HepG2 (cell line): ENCODE measurements around the gene SSNA1. TPM values are rescaled to one million over a fixed set of nuclear protein-coding genes. Genes with fewer than 3 reads are reported as not detected.

Source experiments
- ARHGAP35 ChIP-seq: sonication (generic); formaldehyde crosslinking; IDR thresholded peaks from 2 replicates; pipeline ENCODE4 v1.9.0; 2022; ENCODE audit warnings: mild to moderate bottlenecking, inconsistent platforms, moderate library complexity, missing genetic modification reagents, borderline replicate concordance
- DMAP1 ChIP-seq: IDR thresholded peaks from 2 replicates; pipeline ENCODE4 v1.6.1; 2016
- ERF ChIP-seq: IDR thresholded peaks from 2 replicates; pipeline ENCODE4 v1.6.1; 2018; ENCODE audit warnings: missing biosample characterization, missing genetic modification reagents
- HNRNPK ChIP-seq: fragments of 200-400 bp; formaldehyde crosslinking; IDR thresholded peaks from 2 replicates; pipeline ENCODE4 v1.6.1; 2018; ENCODE audit warnings: low read length, low read depth, moderate library complexity, mild to moderate bottlenecking; ENCODE audit not compliant: poor library complexity, severe bottlenecking
- KDM2A ChIP-seq: sonication (generic); formaldehyde crosslinking; IDR thresholded peaks from 2 replicates; pipeline ENCODE4 v1.4.0; 2020; ENCODE audit warnings: low read depth, missing genetic modification reagents, borderline replicate concordance
- TSC22D2 ChIP-seq: sonication (generic); formaldehyde crosslinking; IDR thresholded peaks from 2 replicates; pipeline ENCODE4 v1.5.1; 2020; ENCODE audit warnings: missing genetic modification reagents, mild to moderate bottlenecking, borderline replicate concordance
- ZBTB21 ChIP-seq: sonication (generic); formaldehyde crosslinking; IDR thresholded peaks from 2 replicates; pipeline ENCODE4 v1.4.0; 2020; ENCODE audit warnings: missing genetic modification reagents
- ZFX ChIP-seq: sonication (generic); formaldehyde crosslinking; IDR thresholded peaks from 2 replicates; pipeline ENCODE4 v1.4.0; 2020; ENCODE audit warnings: mild to moderate bottlenecking, low read depth, missing genetic modification reagents, moderate library complexity
- ZMYM3 ChIP-seq: sonication (generic); formaldehyde crosslinking; IDR thresholded peaks from 2 replicates; pipeline ENCODE4 v1.5.1; 2020; ENCODE audit warnings: mild to moderate bottlenecking, missing genetic modification reagents
- ZNF17 ChIP-seq: sonication (generic); formaldehyde crosslinking; IDR thresholded peaks from 2 replicates; pipeline ENCODE4 v1.5.0; 2020; ENCODE audit warnings: mild to moderate bottlenecking, missing genetic modification reagents
- ZNF343 ChIP-seq: sonication (generic); formaldehyde crosslinking; IDR thresholded peaks from 2 replicates; pipeline ENCODE4 v1.4.0; 2020; ENCODE audit warnings: mild to moderate bottlenecking, missing genetic modification reagents
- ZNF367 ChIP-seq: sonication (generic); formaldehyde crosslinking; IDR thresholded peaks from 2 replicates; pipeline ENCODE4 v1.4.0; 2020; ENCODE audit warnings: missing genetic modification reagents, borderline replicate concordance
- ZNF576 ChIP-seq: sonication (generic); formaldehyde crosslinking; IDR thresholded peaks from 2 replicates; pipeline ENCODE4 v1.4.0; 2020; ENCODE audit warnings: mild to moderate bottlenecking, missing genetic modification reagents
- ZNF782 ChIP-seq: sonication (generic); formaldehyde crosslinking; IDR thresholded peaks from 2 replicates; pipeline ENCODE4 v1.4.0; 2020; ENCODE audit warnings: missing genetic modification reagents, mild to moderate bottlenecking, borderline replicate concordance
- ZNF841 ChIP-seq: sonication (generic); formaldehyde crosslinking; IDR thresholded peaks from 2 replicates; pipeline ENCODE4 v1.8.1; 2023; ENCODE audit warnings: missing genetic modification reagents, borderline replicate concordance
- ZSCAN20 ChIP-seq: sonication (generic); formaldehyde crosslinking; IDR thresholded peaks from 2 replicates; pipeline ENCODE4 v1.4.0; 2020; ENCODE audit warnings: missing genetic modification reagents, mild to moderate bottlenecking, borderline replicate concordance
- polyA plus RNA-seq, 8 experiments: library from polyadenylated mRNA; depleted of rRNA in 3 of 8; stranded (reverse) in 7 of 8; unstranded in 1 of 8; fragments of >200 nt; fragmentation: Illumina TruSeq in 4 of 8; extraction: Trizol in 4 of 8; gene quantifications; 2 replicates each; pipeline versions ENCODE4 v1.2.1 to v1.2.3, GENCODE V29; 2011 to 2016; ENCODE audit warnings: low read depth in 4 of 8, missing spikeins in 1 of 8, mixed read lengths in 1 of 8; ENCODE audit not compliant: insufficient read depth in 1 of 8
- total RNA-seq, 5 experiments: library from RNA; depleted of rRNA; stranded (reverse); fragments of >200 nt; fragmentation: Illumina TruSeq; extraction: Trizol; gene quantifications; 2 replicates each; pipeline ENCODE4 v1.2.3, GENCODE V29; 2016; ENCODE audit warnings: low read depth in 1 of 5
- TF ChIP-seq, protein P1 (sequence below): sonication (generic); formaldehyde crosslinking; IDR thresholded peaks from 2 replicates; pipeline ENCODE4 v1.8.0; 2022; ENCODE audit warnings: mild to moderate bottlenecking, missing genetic modification reagents; ENCODE audit not compliant: insufficient replicate concordance
- TF ChIP-seq, protein P2 (sequence below): IDR thresholded peaks from 2 replicates; pipeline ENCODE4 v1.6.1; 2018; ENCODE audit warnings: missing genetic modification reagents, mild to moderate bottlenecking, missing compliant biosample characterization
- TF ChIP-seq, protein P3 (sequence below): sonication (generic); formaldehyde crosslinking; IDR thresholded peaks from 2 replicates; pipeline ENCODE4 v1.4.0; 2020; ENCODE audit warnings: missing genetic modification reagents, borderline replicate concordance
- TF ChIP-seq, protein P4 (sequence below): sonication (generic); formaldehyde crosslinking; IDR thresholded peaks from 2 replicates; pipeline ENCODE4 v1.4.0; 2020; ENCODE audit warnings: missing genetic modification reagents, mild to moderate bottlenecking, borderline replicate concordance
- TF ChIP-seq, protein P5 (sequence below): fragments of 450-650 bp; IDR thresholded peaks from 2 replicates; pipeline ENCODE4 v1.6.1; 2016

Gene SSNA1
- total and polyA plus RNA-seq, 2 of the 13 experiments (the other 11 are each of a cell fraction or from before 2014, with no cell fraction given): 35.9 to 49.4 TPM

DNA sequence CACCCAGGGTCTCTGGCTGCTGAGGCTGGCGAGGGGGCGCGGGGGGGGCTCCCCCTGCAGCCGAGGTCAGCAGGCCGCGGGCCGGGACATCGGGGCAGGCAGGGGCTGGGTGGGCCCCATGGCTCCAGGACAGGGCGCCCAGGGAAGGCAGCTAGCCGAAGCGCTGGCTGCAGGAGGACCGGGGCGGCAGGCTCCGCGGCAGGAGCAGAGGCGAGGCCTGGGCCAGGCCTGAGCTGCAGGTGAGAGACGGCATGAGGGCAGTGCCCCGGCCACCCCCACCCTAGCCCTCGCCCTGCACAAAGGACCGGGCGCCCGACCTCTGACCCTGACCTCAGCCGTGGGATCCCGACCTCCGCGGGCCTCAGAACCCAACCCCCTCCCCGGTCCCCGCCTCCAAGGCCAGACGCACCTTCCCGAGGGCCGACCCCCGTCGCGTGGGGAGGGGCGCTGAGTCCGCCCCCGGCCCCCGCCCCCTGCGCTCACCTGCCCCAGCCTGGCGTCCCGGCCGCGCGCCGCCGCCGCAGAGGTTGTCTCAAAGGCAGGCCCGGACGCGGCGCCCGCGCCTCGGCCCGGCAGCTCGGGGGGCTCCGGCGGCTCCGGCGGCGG, 33.1 kb downstream of the SSNA1 start (continued):
- no peak for TF ChIP-seq ZNF343 (CRISPR knock-in tag)
- TF ChIP-seq, protein P1, sequence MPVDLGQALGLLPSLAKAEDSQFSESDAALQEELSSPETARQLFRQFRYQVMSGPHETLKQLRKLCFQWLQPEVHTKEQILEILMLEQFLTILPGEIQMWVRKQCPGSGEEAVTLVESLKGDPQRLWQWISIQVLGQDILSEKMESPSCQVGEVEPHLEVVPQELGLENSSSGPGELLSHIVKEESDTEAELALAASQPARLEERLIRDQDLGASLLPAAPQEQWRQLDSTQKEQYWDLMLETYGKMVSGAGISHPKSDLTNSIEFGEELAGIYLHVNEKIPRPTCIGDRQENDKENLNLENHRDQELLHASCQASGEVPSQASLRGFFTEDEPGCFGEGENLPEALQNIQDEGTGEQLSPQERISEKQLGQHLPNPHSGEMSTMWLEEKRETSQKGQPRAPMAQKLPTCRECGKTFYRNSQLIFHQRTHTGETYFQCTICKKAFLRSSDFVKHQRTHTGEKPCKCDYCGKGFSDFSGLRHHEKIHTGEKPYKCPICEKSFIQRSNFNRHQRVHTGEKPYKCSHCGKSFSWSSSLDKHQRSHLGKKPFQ (CRISPR knock-in tag): no peak
- no peak; the same call in 1 of the 2 replicates for TF ChIP-seq KDM2A
- no peak for TF ChIP-seq ZMYM3
- no peak for TF ChIP-seq ARHGAP35 (CRISPR knock-in tag)
- TF ChIP-seq TSC22D2 (CRISPR knock-in tag): no peak
- TF ChIP-seq ZSCAN20: no peak
- peak; percentile 58 for TF ChIP-seq ZFX (CRISPR knock-in tag)
- TF ChIP-seq DMAP1 (CRISPR knock-in tag): no peak
- TF ChIP-seq ZNF17: no peak
- TF ChIP-seq ZNF782 (CRISPR knock-in tag): peak; percentile 46; the same call in 1 of the 2 replicates
- TF ChIP-seq ZNF367: no peak
- peak; percentile 78 for TF ChIP-seq HNRNPK
- no peak for TF ChIP-seq ZBTB21 (CRISPR knock-in tag)
- no peak for TF ChIP-seq ERF (CRISPR knock-in tag)
- no peak for TF ChIP-seq ZNF576 (CRISPR knock-in tag)
- no peak for TF ChIP-seq ZNF841 (CRISPR knock-in tag)
- TF ChIP-seq, protein P2, sequence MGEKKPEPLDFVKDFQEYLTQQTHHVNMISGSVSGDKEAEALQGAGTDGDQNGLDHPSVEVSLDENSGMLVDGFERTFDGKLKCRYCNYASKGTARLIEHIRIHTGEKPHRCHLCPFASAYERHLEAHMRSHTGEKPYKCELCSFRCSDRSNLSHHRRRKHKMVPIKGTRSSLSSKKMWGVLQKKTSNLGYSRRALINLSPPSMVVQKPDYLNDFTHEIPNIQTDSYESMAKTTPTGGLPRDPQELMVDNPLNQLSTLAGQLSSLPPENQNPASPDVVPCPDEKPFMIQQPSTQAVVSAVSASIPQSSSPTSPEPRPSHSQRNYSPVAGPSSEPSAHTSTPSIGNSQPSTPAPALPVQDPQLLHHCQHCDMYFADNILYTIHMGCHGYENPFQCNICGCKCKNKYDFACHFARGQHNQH (CRISPR knock-in tag): no peak
- TF ChIP-seq, protein P3, sequence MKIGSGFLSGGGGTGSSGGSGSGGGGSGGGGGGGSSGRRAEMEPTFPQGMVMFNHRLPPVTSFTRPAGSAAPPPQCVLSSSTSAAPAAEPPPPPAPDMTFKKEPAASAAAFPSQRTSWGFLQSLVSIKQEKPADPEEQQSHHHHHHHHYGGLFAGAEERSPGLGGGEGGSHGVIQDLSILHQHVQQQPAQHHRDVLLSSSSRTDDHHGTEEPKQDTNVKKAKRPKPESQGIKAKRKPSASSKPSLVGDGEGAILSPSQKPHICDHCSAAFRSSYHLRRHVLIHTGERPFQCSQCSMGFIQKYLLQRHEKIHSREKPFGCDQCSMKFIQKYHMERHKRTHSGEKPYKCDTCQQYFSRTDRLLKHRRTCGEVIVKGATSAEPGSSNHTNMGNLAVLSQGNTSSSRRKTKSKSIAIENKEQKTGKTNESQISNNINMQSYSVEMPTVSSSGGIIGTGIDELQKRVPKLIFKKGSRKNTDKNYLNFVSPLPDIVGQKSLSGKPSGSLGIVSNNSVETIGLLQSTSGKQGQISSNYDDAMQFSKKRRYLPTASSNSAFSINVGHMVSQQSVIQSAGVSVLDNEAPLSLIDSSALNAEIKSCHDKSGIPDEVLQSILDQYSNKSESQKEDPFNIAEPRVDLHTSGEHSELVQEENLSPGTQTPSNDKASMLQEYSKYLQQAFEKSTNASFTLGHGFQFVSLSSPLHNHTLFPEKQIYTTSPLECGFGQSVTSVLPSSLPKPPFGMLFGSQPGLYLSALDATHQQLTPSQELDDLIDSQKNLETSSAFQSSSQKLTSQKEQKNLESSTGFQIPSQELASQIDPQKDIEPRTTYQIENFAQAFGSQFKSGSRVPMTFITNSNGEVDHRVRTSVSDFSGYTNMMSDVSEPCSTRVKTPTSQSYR (CRISPR knock-in tag): peak; percentile 76; the same call in 1 of the 2 replicates
- TF ChIP-seq, protein P4, sequence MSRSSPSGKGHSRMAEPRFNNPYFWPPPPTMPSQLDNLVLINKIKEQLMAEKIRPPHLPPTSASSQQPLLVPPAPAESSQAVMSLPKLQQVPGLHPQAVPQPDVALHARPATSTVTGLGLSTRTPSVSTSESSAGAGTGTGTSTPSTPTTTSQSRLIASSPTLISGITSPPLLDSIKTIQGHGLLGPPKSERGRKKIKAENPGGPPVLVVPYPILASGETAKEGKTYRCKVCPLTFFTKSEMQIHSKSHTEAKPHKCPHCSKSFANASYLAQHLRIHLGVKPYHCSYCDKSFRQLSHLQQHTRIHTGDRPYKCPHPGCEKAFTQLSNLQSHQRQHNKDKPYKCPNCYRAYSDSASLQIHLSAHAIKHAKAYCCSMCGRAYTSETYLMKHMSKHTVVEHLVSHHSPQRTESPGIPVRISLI: no peak
- TF ChIP-seq, protein P5, sequence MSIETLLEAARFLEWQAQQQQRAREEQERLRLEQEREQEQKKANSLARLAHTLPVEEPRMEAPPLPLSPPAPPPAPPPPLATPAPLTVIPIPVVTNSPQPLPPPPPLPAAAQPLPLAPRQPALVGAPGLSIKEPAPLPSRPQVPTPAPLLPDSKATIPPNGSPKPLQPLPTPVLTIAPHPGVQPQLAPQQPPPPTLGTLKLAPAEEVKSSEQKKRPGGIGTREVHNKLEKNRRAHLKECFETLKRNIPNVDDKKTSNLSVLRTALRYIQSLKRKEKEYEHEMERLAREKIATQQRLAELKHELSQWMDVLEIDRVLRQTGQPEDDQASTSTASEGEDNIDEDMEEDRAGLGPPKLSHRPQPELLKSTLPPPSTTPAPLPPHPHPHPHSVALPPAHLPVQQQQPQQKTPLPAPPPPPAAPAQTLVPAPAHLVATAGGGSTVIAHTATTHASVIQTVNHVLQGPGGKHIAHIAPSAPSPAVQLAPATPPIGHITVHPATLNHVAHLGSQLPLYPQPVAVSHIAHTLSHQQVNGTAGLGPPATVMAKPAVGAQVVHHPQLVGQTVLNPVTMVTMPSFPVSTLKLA: no peak
